Trophoblast cell (in vitro differentiated cells and primary cell): ENCODE measurements around the gene RPS16.

Source experiments
- DNase-seq, 2 donors: peaks; one replicate each; pipeline ENCODE4 v3.0.0-alpha.2; 2016
- H2AFZ ChIP-seq: 2 replicates; pipeline ENCODE4 v1.6.1; 2013; ENCODE audit warnings: low read length, moderate library complexity, mild to moderate bottlenecking; ENCODE audit not compliant: insufficient read depth, poor library complexity
- H2AK5ac ChIP-seq: 2 replicates; pipeline ENCODE4 v1.6.1; 2013; ENCODE audit warnings: mild to moderate bottlenecking, low read length
- H2BK120ac ChIP-seq: 2 replicates; pipeline ENCODE4 v1.6.1; 2013; ENCODE audit warnings: low read length, mild to moderate bottlenecking, moderate library complexity; ENCODE audit not compliant: insufficient read depth, poor library complexity
- H2BK12ac ChIP-seq: 2 replicates; pipeline ENCODE4 v1.6.1; 2013; ENCODE audit warnings: mild to moderate bottlenecking, low read length, moderate library complexity
- H2BK5ac ChIP-seq: 2 replicates; pipeline ENCODE4 v1.6.1; 2013; ENCODE audit warnings: low read length, low read depth, moderate library complexity, mild to moderate bottlenecking; ENCODE audit not compliant: poor library complexity
- H3K14ac ChIP-seq: 2 replicates; pipeline ENCODE4 v1.6.1; 2013; ENCODE audit warnings: mild to moderate bottlenecking, low read length
- H3K18ac ChIP-seq: 2 replicates; pipeline ENCODE4 v1.6.1; 2013; ENCODE audit warnings: mild to moderate bottlenecking, low read length
- H3K23ac ChIP-seq: 2 replicates; pipeline ENCODE4 v1.6.1; 2013; ENCODE audit warnings: low read length
- H3K27ac ChIP-seq: 2 replicates; pipeline ENCODE4 v1.5.1; 2013; ENCODE audit warnings: low read depth, mild to moderate bottlenecking, inconsistent platforms, low read length, moderate library complexity
- H3K27me3 ChIP-seq: 2 replicates; pipeline ENCODE4 v1.6.1; 2013; ENCODE audit warnings: inconsistent platforms, mild to moderate bottlenecking, low read length, moderate library complexity; ENCODE audit not compliant: insufficient read depth
- H3K36me3 ChIP-seq, 2 experiments: 1 replicate in 1 of 2; 2 replicates in 1 of 2; pipeline ENCODE4 v1.6.1; 2013; ENCODE audit warnings: low read length in 2 of 2, mild to moderate bottlenecking in 2 of 2, moderate library complexity in 1 of 2; ENCODE audit not compliant: insufficient read depth in 2 of 2, control insufficient read depth in 1 of 2
- H3K4ac ChIP-seq: 2 replicates; pipeline ENCODE4 v1.6.1; 2013; ENCODE audit warnings: low read depth, mild to moderate bottlenecking, low read length, moderate library complexity
- H3K4me1 ChIP-seq, 2 experiments: 1 replicate in 1 of 2; 2 replicates in 1 of 2; pipeline ENCODE4 v1.6.1; 2013; ENCODE audit warnings: low read length in 2 of 2, mild to moderate bottlenecking in 2 of 2, moderate library complexity in 1 of 2; ENCODE audit not compliant: insufficient read depth in 2 of 2, control insufficient read depth in 1 of 2
- H3K4me2 ChIP-seq: 2 replicates; pipeline ENCODE4 v1.6.1; 2013; ENCODE audit warnings: inconsistent platforms, mild to moderate bottlenecking, low read length, moderate library complexity
- H3K4me3 ChIP-seq: 2 replicates; pipeline ENCODE4 v1.5.1; 2013; ENCODE audit warnings: mild to moderate bottlenecking, low read depth, low read length, inconsistent platforms
- H3K79me1 ChIP-seq: one replicate; pipeline ENCODE4 v1.6.1; 2013; ENCODE audit warnings: low read length
- H3K79me2 ChIP-seq: 2 replicates; pipeline ENCODE4 v1.6.1; 2013; ENCODE audit warnings: low read length, mild to moderate bottlenecking; ENCODE audit not compliant: control insufficient read depth, insufficient read depth, poor library complexity
- H3K9ac ChIP-seq: 2 replicates; pipeline ENCODE4 v1.6.1; 2013; ENCODE audit warnings: mild to moderate bottlenecking, low read length
- H3K9me3 ChIP-seq: 2 replicates; pipeline ENCODE4 v1.6.1; 2013; ENCODE audit warnings: low read depth, mild to moderate bottlenecking, control low read depth, inconsistent platforms, low read length; ENCODE audit not compliant: insufficient read depth
- H4K12ac ChIP-seq: 2 replicates; pipeline ENCODE4 v1.6.1; 2013; ENCODE audit warnings: low read depth, mild to moderate bottlenecking, low read length, moderate library complexity
- H4K8ac ChIP-seq: 2 replicates; pipeline ENCODE4 v1.6.1; 2013; ENCODE audit warnings: low read depth, mild to moderate bottlenecking, low read length, moderate library complexity
- H4K91ac ChIP-seq: one replicate; pipeline ENCODE4 v1.6.1; 2013; ENCODE audit warnings: low read depth, mild to moderate bottlenecking, low read length, moderate library complexity
- WGBS: extraction: QIAGEN DNeasy Blood & Tissue Kit; methylation state at CpG from one replicate; pipeline ENCODE4 v1.1.7; 2013; ENCODE audit warnings: missing lambda C conversion rate; ENCODE audit not compliant: insufficient read length, insufficient coverage; ENCODE audit errors: extremely low coverage; 5-methylcytosine and 5-hydroxymethylcytosine counted together

The RPS16 gene

DNA sequence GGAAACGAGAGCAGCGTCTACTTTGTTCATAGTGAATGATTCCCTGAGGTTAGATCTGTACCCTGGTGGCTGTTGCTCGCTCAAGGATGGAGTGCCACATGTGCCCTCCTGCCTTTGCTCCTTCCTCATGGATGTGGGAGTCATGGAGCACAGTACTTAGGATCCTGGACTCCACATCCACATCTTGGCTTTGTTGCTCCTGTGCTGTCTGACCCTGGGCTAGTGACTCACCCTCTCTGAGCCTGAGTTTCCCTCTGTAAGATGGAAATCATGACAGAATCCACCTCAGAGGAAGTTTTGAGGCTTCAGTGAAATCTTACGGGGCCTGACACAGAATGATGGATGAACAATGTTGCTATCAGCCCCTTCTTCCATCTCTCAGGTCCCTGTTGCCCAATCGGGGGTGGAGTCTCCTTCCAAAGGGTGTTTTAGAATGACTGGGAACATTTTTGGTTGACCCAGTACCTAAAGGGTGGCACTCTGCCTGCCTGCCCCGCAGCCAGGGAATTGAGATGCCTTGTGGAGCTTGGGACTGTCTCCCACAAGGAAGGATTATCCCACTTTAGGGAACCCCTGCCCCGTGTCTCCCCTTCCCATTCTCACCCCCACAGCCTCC lies 35.1 kb upstream of the RPS16 start:
- Histone ChIP-seq H3K4ac (no peak overlapping the region), H3K4me1 (no peaks in the 10 kb centered on the region), H4K8ac (no peak overlapping the region), H3K36me3 (peaks cover 94 to 95% of the 10 kb centered on the region in 2 experiments), H3K79me1 (no peaks in the 10 kb centered on the region), H2BK12ac (no peak overlapping the region), H3K18ac (no peak overlapping the region), H4K91ac (no peak overlapping the region), H3K9me3 (no peaks in the 10 kb centered on the region), H3K27ac (no peak overlapping the region), H2BK5ac (no peak overlapping the region), H2AK5ac (no peak overlapping the region), H3K23ac (no peak overlapping the region), H3K4me2 (no peak overlapping the region), H4K12ac (no peak overlapping the region), H3K9ac (no peak overlapping the region), H2BK120ac (no peak overlapping the region), H3K14ac (no peak overlapping the region), H3K4me3 (no peak overlapping the region), H2AFZ (no peak overlapping the region), H3K79me2 (no peaks in the 10 kb centered on the region), H3K27me3 (no peaks in the 10 kb centered on the region)
- WGBS: no CpG with 5 or more reads among the region's 7 CpGs
- DNase-seq: no peak

DNA sequence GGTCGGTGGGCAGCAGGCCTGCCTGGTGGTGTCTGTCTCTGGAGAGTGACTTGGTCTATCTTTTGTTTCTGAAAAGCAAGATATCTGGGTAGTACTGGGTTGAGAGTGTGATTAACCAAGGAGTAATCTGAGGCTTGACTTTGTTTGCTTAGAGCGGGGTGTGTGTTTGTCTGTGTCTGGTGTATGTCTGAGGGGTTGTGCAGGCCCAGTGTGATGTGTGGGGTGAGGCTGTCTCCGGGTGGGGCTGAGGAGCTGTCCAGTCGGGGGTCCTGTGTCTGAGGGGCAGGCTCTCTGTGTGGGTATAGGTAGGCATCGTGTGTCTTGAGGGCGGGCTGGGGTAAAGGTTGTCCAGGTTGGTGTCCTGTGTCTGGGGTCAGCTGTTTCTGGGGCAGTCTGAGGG lies 33.8 kb upstream of the RPS16 start:
- Histone ChIP-seq H4K12ac (no peak overlapping the region), H3K14ac (no peak overlapping the region), H3K36me3 (peaks cover 93 to 97% of the 10 kb centered on the region in 2 experiments), H2BK12ac (no peak overlapping the region), H3K23ac (no peak overlapping the region), H3K4me1 (no peaks in the 10 kb centered on the region), H2AK5ac (no peak overlapping the region), H3K79me2 (no peaks in the 10 kb centered on the region), H3K9me3 (no peaks in the 10 kb centered on the region), H2BK5ac (no peak overlapping the region), H3K4me3 (no peak overlapping the region), H4K8ac (no peak overlapping the region), H3K79me1 (no peaks in the 10 kb centered on the region), H4K91ac (no peak overlapping the region), H3K27me3 (no peaks in the 10 kb centered on the region), H2AFZ (no peak overlapping the region), H3K18ac (no peak overlapping the region), H3K9ac (no peak overlapping the region), H2BK120ac (no peak overlapping the region), H3K27ac (no peak overlapping the region), H3K4me2 (no peak overlapping the region), H3K4ac (no peak overlapping the region)
- no CpG with 5 or more reads among the region's 6 CpGs for WGBS
- DNase-seq: no peak

DNA sequence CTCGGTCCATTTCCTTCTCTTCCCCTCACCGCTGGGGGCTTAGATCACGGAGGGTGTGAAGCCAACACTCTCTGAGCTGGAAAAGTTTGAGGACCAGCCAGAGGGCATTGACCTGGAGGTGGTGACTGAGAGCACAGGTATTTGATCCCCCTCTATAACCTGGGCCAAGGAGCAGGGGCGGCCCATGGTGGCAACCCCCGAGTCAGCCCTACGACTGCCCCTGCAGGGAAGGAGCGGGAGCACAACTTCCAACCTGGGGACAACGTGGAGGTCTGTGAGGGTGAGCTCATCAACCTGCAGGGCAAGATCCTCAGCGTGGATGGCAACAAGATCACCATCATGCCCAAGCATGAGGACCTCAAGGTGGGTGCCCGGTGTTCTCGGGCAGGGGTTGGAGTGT lies 33.3 kb upstream of the RPS16 start:
- Histone ChIP-seq H3K9me3 (no peaks in the 10 kb centered on the region), H2BK12ac (no peak overlapping the region), H3K79me1 (no peaks in the 10 kb centered on the region), H4K8ac (no peak overlapping the region), H3K4me1 (no peaks in the 10 kb centered on the region), H3K36me3 (peaks cover 90 to 93% of the 10 kb centered on the region in 2 experiments), H2AFZ (no peak overlapping the region), H2BK5ac (no peak overlapping the region), H3K23ac (no peak overlapping the region), H2BK120ac (no peak overlapping the region), H3K14ac (no peak overlapping the region), H4K91ac (no peak overlapping the region), H4K12ac (no peak overlapping the region), H3K27me3 (no peaks in the 10 kb centered on the region), H3K4me3 (no peak overlapping the region), H3K4me2 (no peak overlapping the region), H3K27ac (no peak overlapping the region), H3K9ac (no peak overlapping the region), H3K4ac (no peak overlapping the region), H3K79me2 (no peaks in the 10 kb centered on the region), H3K18ac (no peak overlapping the region), H2AK5ac (no peak overlapping the region)
- DNase-seq: no peak
- no CpG with 5 or more reads among the region's 11 CpGs for WGBS

DNA sequence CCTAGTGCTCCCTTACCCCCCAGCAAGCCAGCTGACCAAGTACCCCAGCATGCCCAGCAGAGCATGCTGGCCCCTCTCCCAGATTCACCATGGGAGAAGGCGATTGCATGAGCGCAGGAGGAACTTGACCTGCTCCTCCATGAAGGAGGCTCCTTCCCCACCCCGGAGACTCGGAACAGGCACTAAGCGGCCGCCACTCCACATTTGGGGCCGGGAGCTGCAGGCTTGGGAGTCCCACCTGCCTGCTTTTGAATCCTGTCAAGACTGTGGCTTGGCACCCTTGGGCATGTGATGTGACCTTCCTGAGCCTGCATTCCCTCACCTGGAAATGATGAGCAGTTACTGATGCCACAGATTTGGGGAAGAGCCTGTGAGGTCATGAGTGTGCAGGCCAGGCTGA lies 32.2 kb upstream of the RPS16 start:
- no CpG with 5 or more reads among the region's 7 CpGs for WGBS

More for the DNA sequence above, 32.2 kb upstream of the RPS16 start:
- H4K12ac ChIP-seq: no peak overlapping the region
- no peak overlapping the region for H2BK120ac ChIP-seq
- H3K4ac ChIP-seq: no peak overlapping the region
- no peaks in the 10 kb centered on the region for H3K9me3 ChIP-seq
- no peak for DNase-seq
- no peak overlapping the region for H3K14ac ChIP-seq
- no peak overlapping the region for H2AFZ ChIP-seq
- no peak overlapping the region for H3K23ac ChIP-seq
- no peak overlapping the region for H2AK5ac ChIP-seq
- H4K8ac ChIP-seq: no peak overlapping the region
- no peak overlapping the region for H3K4me2 ChIP-seq
- peaks cover 82 to 84% of the 10 kb centered on the region in 2 experiments for H3K36me3 ChIP-seq
- H4K91ac ChIP-seq: no peak overlapping the region
- H3K79me2 ChIP-seq: no peaks in the 10 kb centered on the region
- H3K27ac ChIP-seq: no peak overlapping the region
- no peaks in the 10 kb centered on the region for H3K79me1 ChIP-seq
- H3K9ac ChIP-seq: no peak overlapping the region
- no peak overlapping the region for H3K4me3 ChIP-seq
- H2BK12ac ChIP-seq: no peak overlapping the region
- H3K18ac ChIP-seq: no peak overlapping the region
- H2BK5ac ChIP-seq: no peak overlapping the region
- no peaks in the 10 kb centered on the region for H3K27me3 ChIP-seq
- H3K4me1 ChIP-seq: no peaks in the 10 kb centered on the region
